ENCODE measurements around the gene PDPK1. TPM values are rescaled to one million over a fixed set of nuclear protein-coding genes. Genes with fewer than 3 reads are reported as not detected.

PDPK1 gene
- total RNA-seq, 1 experiment from 2014 or later = 57.4 TPM

- H3K4me1 Mint-ChIP-seq (ENCODE audit: low read depth, unreplicated experiment) = no peaks in the 10 kb centered on the region
- no TSS peak for BruUV-seq (replicated peaks)
- CTCF ChIA-PET = no interaction called here
- intact Hi-C loops (cut with micrococcal nuclease; ENCODE audit: unreplicated experiment) = no loop called here
- H3K36me3 Mint-ChIP-seq (ENCODE audit: insufficient read depth, unreplicated experiment) = peaks cover 19% of the 10 kb centered on the region
- no peak overlapping the region for H3K27ac Mint-ChIP-seq (ENCODE audit: unreplicated experiment)
- no peaks in the 10 kb centered on the region for H3K27me3 Mint-ChIP-seq (ENCODE audit: unreplicated experiment)
- TF ChIP-seq CTCF (IDR thresholded peaks at IDR 0.05; ENCODE audit: unreplicated experiment) = no peak
- no peaks in the 10 kb centered on the region for H3K9me3 Mint-ChIP-seq (ENCODE audit: low read depth, unreplicated experiment)
- DNase-seq = no peak
- H3K4me3 Mint-ChIP-seq (ENCODE audit: low read depth, unreplicated experiment) = no peak overlapping the region
Observed at GRCh38 chr16:2584729-2585650, 47.2 kb downstream of the PDPK1 start.

GRCh38 chr16:2585651-2586081 is 47.8 kb downstream of the PDPK1 start:
- DNase-seq = no peak
- no peaks in the 10 kb centered on the region for H3K27me3 Mint-ChIP-seq (ENCODE audit: unreplicated experiment)
- intact Hi-C loops (cut with micrococcal nuclease; ENCODE audit: unreplicated experiment) = no loop called here
- CTCF ChIA-PET = no interaction called here
- no peak for TF ChIP-seq CTCF (IDR thresholded peaks at IDR 0.05; ENCODE audit: unreplicated experiment)
- BruUV-seq (replicated peaks) = no TSS peak
- no peak overlapping the region for H3K27ac Mint-ChIP-seq (ENCODE audit: unreplicated experiment)
- H3K9me3 Mint-ChIP-seq (ENCODE audit: low read depth, unreplicated experiment) = no peaks in the 10 kb centered on the region
- H3K36me3 Mint-ChIP-seq (ENCODE audit: insufficient read depth, unreplicated experiment) = peaks cover 25% of the 10 kb centered on the region
- no peaks in the 10 kb centered on the region for H3K4me1 Mint-ChIP-seq (ENCODE audit: low read depth, unreplicated experiment)
- H3K4me3 Mint-ChIP-seq (ENCODE audit: low read depth, unreplicated experiment) = no peak overlapping the region

GRCh38 chr16:2586241-2586640 is 48.4 kb downstream of the PDPK1 start:
- Mint-ChIP-seq H3K4me1 (ENCODE audit: low read depth, unreplicated experiment) (no peaks in the 10 kb centered on the region), H3K36me3 (ENCODE audit: insufficient read depth, unreplicated experiment) (peaks cover 25% of the 10 kb centered on the region), H3K27me3 (ENCODE audit: unreplicated experiment) (no peaks in the 10 kb centered on the region), H3K9me3 (ENCODE audit: low read depth, unreplicated experiment) (no peaks in the 10 kb centered on the region), H3K4me3 (ENCODE audit: low read depth, unreplicated experiment) (no peak overlapping the region), H3K27ac (ENCODE audit: unreplicated experiment) (no peak overlapping the region)
- CTCF ChIA-PET = no interaction called here
- no peak for DNase-seq
- intact Hi-C loops (cut with micrococcal nuclease; ENCODE audit: unreplicated experiment) = no loop called here
- BruUV-seq (replicated peaks) = no TSS peak
- no peak for TF ChIP-seq CTCF (IDR thresholded peaks at IDR 0.05; ENCODE audit: unreplicated experiment)

- intact Hi-C loops (cut with micrococcal nuclease; ENCODE audit: unreplicated experiment) = no loop called here
- Mint-ChIP-seq H3K9me3 (ENCODE audit: low read depth, unreplicated experiment) (no peaks in the 10 kb centered on the region), H3K4me1 (ENCODE audit: low read depth, unreplicated experiment) (no peaks in the 10 kb centered on the region), H3K36me3 (ENCODE audit: insufficient read depth, unreplicated experiment) (peaks cover 25% of the 10 kb centered on the region), H3K27me3 (ENCODE audit: unreplicated experiment) (no peaks in the 10 kb centered on the region), H3K4me3 (ENCODE audit: low read depth, unreplicated experiment) (no peak overlapping the region), H3K27ac (ENCODE audit: unreplicated experiment) (no peak overlapping the region)
- no peak for DNase-seq
- BruUV-seq (replicated peaks) = no TSS peak
- no peak for TF ChIP-seq CTCF (IDR thresholded peaks at IDR 0.05; ENCODE audit: unreplicated experiment)
- CTCF ChIA-PET = no interaction called here
Observed at GRCh38 chr16:2586901-2587480, 49.2 kb downstream of the PDPK1 start.
